Eye (tissue), 1 donor: ENCODE measurements around the gene SH3RF2.
"Not testable (repeated sequence)": the region's sequence is repeated elsewhere in the genome, so short reads cannot be mapped to it uniquely, and the experiment has no call there.

ENCODE experiments used
- DNase-seq: peaks from one replicate; pipeline ENCODE4 v3.0.0-alpha.2; 2015

The SH3RF2 gene

GRCh38 chr5:145951071-145951470 lies 14.7 kb downstream of the SH3RF2 start:
- no peak for DNase-seq

GRCh38 chr5:145953202-145953601 lies 16.8 kb downstream of the SH3RF2 start:
- DNase-seq = no peak

- not testable (repeated sequence) for DNase-seq
These were observed 17.8 kb downstream of the SH3RF2 start for GRCh38 chr5:145954140-145954539.

GRCh38 chr5:145957388-145957787 lies 21.0 kb downstream of the SH3RF2 start:
- DNase-seq = no peak

- no peak for DNase-seq
These were observed 22.1 kb downstream of the SH3RF2 start for GRCh38 chr5:145958436-145958835.

GRCh38 chr5:145960166-145960565 lies 23.8 kb downstream of the SH3RF2 start:
- no peak for DNase-seq

- DNase-seq = no peak
These were observed 24.6 kb downstream of the SH3RF2 start for GRCh38 chr5:145960848-145961600.

GRCh38 chr5:145962001-145962400 lies 25.6 kb downstream of the SH3RF2 start:
- DNase-seq = no peak

GRCh38 chr5:145964008-145964407 lies 27.6 kb downstream of the SH3RF2 start:
- DNase-seq = not testable (repeated sequence)

GRCh38 chr5:145965804-145966203 lies 29.4 kb downstream of the SH3RF2 start:
- DNase-seq = no peak

- DNase-seq = no peak
These were observed 30.9 kb downstream of the SH3RF2 start for GRCh38 chr5:145967296-145967695.

GRCh38 chr5:145968970-145969713 lies 32.8 kb downstream of the SH3RF2 start:
- no peak for DNase-seq

GRCh38 chr5:145969714-145970092 lies 33.3 kb downstream of the SH3RF2 start:
- DNase-seq = no peak

GRCh38 chr5:145971108-145971507 lies 34.7 kb downstream of the SH3RF2 start:
- DNase-seq = no peak

GRCh38 chr5:145971701-145972100 lies 35.3 kb downstream of the SH3RF2 start:
- DNase-seq = no peak

- no peak for DNase-seq
These were observed 38.6 kb downstream of the SH3RF2 start for GRCh38 chr5:145975001-145975360.

GRCh38 chr5:145975361-145976066 lies 39.1 kb downstream of the SH3RF2 start:
- DNase-seq = peak; percentile 10

GRCh38 chr5:145976431-145977155 lies 40.2 kb downstream of the SH3RF2 start:
- DNase-seq = no peak

- DNase-seq = no peak
These were observed 41.8 kb downstream of the SH3RF2 start for GRCh38 chr5:145978171-145978570.

GRCh38 chr5:145978708-145979107 lies 42.3 kb downstream of the SH3RF2 start:
- DNase-seq = no peak

- no peak for DNase-seq
These were observed 43.2 kb downstream of the SH3RF2 start for GRCh38 chr5:145979270-145980223.

GRCh38 chr5:145980259-145980658 lies 43.9 kb downstream of the SH3RF2 start:
- no peak for DNase-seq
